Brain microvascular endothelial cell (primary cell): ENCODE measurements around the gene APLP2.
"Not testable (repeated sequence)": the region's sequence is repeated elsewhere in the genome, so short reads cannot be mapped to it uniquely, and the experiment has no call there.

Experiments used
- DNase-seq: peaks from one replicate; pipeline ENCODE4 v3.0.0-alpha.2; 2020
- H3K27ac ChIP-seq: fragments of 250-450 bp; sonication (Bioruptor Pico); 2 replicates; pipeline ENCODE4 v1.5.1; 2020; ENCODE audit warnings: mild to moderate bottlenecking, moderate library complexity
- H3K27me3 ChIP-seq: fragments of 250-450 bp; sonication (Bioruptor Pico); replicated peaks from 2 replicates; pipeline ENCODE4 v1.5.1; 2020; ENCODE audit warnings: mild to moderate bottlenecking
- H3K36me3 ChIP-seq: fragments of 250-450 bp; sonication (Bioruptor Pico); replicated peaks from 2 replicates; pipeline ENCODE4 v1.5.1; 2020; ENCODE audit warnings: mild to moderate bottlenecking
- H3K4me3 ChIP-seq: 2 replicates; pipeline ENCODE4 v1.5.1; 2011; ENCODE audit warnings: low read depth, mild to moderate bottlenecking, control low read depth, low read length, moderate library complexity
- in situ Hi-C: cut with HindIII; loops from 2 replicates; pipeline ENCODE4 v1.10.0; 2017; ENCODE audit warnings: low sequenced_read_pairs, low pct_ligation_motif_present
- TF ChIP-seq, protein P1 (sequence below): IDR thresholded peaks from 2 replicates; pipeline ENCODE4 v1.5.1; 2011; ENCODE audit warnings: low read depth, mild to moderate bottlenecking, moderate library complexity, low read length, control low read depth, inconsistent platforms; ENCODE audit errors: missing control alignments

Gene APLP2

DNA sequence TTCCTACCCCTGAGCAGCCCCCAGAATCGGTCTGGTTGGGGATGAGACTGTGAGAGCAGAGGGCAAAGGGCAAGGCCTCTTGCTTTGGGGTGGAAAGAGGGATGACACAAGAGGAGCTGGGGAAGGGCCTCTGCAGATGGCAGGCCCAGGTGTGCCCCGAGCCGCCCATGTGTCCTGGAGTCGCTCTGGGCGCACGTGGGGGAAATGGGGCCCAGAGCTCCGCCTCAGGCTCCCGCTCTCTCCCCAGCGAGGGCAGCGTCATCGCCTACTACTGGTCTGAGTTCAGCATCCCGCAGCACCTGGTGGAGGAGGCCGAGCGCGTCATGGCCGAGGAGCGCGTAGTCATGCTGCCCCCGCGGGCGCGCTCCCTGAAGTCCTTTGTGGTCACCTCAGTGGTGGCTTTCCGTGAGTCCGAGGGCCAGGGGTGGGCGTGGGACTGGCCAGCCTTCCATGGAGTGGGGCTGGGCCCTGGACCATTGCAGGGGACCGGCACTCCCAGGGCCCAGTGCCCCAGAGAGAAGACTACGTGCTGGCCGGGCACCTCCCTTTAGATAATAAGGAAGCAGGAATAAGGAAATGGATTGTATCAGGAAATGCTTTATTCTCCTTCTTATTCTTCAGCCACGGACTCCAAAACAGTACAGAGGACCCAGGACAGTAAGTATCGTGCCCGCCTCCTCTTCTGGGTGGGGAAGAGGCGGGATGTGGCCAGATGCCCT, 120.0 kb downstream of the APLP2 start:
- in situ Hi-C loops: no loop called here
- no peak overlapping the region for H3K4me3 ChIP-seq
- DNase-seq: no peak
- H3K36me3 ChIP-seq: no peaks in the 10 kb centered on the region
- no peak overlapping the region for H3K27ac ChIP-seq
- TF ChIP-seq, protein P1, sequence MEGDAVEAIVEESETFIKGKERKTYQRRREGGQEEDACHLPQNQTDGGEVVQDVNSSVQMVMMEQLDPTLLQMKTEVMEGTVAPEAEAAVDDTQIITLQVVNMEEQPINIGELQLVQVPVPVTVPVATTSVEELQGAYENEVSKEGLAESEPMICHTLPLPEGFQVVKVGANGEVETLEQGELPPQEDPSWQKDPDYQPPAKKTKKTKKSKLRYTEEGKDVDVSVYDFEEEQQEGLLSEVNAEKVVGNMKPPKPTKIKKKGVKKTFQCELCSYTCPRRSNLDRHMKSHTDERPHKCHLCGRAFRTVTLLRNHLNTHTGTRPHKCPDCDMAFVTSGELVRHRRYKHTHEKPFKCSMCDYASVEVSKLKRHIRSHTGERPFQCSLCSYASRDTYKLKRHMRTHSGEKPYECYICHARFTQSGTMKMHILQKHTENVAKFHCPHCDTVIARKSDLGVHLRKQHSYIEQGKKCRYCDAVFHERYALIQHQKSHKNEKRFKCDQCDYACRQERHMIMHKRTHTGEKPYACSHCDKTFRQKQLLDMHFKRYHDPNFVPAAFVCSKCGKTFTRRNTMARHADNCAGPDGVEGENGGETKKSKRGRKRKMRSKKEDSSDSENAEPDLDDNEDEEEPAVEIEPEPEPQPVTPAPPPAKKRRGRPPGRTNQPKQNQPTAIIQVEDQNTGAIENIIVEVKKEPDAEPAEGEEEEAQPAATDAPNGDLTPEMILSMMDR: no peak
- no peaks in the 10 kb centered on the region for H3K27me3 ChIP-seq

DNA sequence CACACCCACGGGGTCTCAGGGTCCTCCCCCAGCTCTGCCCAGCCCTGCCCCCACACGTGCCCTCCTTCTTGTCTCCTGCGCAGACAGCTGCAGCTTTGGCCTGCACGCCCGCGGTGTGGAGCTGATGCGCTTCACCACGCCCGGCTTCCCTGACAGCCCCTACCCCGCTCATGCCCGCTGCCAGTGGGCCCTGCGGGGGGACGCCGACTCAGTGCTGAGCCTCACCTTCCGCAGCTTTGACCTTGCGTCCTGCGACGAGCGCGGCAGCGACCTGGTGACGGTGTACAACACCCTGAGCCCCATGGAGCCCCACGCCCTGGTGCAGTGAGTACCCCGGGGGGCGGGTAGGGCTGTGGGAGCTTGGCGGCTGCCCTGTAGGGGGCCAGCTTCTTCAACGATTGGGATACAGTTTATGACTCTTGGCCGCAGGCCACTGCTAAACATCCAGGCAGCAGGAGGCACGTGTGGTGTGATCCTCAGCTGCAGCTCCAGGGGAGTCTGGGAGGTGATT, 120.7 kb downstream of the APLP2 start:
- TF ChIP-seq, protein P1: no peak
- Histone ChIP-seq H3K27ac (no peak overlapping the region), H3K36me3 (no peaks in the 10 kb centered on the region), H3K4me3 (no peak overlapping the region), H3K27me3 (no peaks in the 10 kb centered on the region)
- no peak for DNase-seq
- in situ Hi-C loops: no loop called here

DNA sequence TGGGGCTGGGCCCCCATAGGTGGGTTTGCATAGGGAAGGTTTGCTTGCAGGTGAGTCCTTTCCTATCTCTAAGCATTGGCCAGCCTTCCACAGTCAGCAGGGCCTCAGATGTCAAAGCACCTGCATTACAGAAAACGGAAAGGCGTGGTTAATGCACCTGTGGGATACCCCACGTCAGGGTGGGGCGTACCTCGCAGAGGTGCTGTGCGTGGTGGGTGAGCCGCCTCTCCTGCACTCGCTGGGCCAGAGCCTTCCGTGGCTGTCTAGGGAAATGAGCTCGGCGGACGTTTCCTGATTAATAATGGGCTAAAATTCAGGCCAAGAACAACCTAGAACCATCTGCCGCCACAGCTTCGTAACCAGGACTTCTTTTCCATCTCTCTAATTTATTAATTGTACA, 122.2 kb downstream of the APLP2 start:
- TF ChIP-seq, protein P1: no peak
- Histone ChIP-seq H3K36me3 (no peaks in the 10 kb centered on the region), H3K4me3 (no peak overlapping the region), H3K27me3 (no peaks in the 10 kb centered on the region), H3K27ac (no peak overlapping the region)
- in situ Hi-C loops: no loop called here
- DNase-seq: no peak

DNA sequence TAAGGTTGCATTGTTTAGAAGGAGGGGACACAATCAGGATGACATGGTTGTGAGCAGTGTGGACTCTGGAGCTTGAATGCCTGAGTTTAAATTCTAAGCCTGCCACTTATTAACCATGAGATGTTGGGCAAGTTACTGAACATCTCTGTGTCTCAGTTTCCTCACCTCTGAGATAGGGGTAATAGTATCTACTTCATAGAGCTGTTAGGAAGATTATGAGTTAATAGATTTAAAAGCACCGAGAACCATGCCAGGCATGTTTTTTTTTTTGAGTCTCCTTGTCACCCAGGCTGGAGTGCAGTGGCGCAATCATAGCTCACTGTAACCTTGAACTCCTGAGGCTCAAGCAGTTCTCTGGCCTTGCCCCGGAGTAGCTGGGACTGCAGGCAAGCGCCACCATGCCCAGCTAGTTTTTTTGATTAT, 123.2 kb downstream of the APLP2 start:
- TF ChIP-seq, protein P1: no peak

DNA sequence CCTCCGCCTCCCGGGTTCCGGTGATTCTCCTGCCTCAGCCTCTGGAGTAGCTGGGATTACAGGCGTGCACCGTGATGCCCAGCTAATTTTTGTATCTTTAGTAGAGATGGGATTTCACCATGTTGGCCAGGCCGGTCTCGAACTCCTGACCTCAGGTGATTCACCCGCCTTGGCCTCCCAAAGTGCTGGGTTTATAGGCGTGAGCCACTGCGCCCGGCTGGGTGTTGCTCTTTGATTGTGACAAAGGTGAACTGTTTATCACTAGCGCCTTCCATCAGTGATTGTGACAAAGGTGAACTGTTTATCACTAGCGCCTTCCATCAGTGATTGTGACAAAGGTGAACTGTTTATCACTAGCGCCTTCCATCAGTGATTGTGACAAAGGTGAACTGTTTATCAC, 123.9 kb downstream of the APLP2 start:
- DNase-seq, in situ Hi-C loops, H3K27me3 ChIP-seq, H3K27ac ChIP-seq, H3K4me3 ChIP-seq, H3K36me3 ChIP-seq: not testable (repeated sequence)

More for the DNA sequence above, 123.2 kb downstream of the APLP2 start:
- no peak for DNase-seq
- Histone ChIP-seq H3K27me3 (no peaks in the 10 kb centered on the region), H3K27ac (no peak overlapping the region), H3K4me3 (no peak overlapping the region), H3K36me3 (no peaks in the 10 kb centered on the region)
- in situ Hi-C loops: no loop called here
